HepG2 (cell line): ENCODE results near the gene LUZP1. TPM values are rescaled to one million over a fixed set of nuclear protein-coding genes. Genes with fewer than 3 reads are reported as not detected.

ENCODE experiments used
- ATAC-seq: fragments of 200-7000 bp; cut with Tn5 transposase; 3 replicates; pipeline ENCODE4 v1.9.1; 2020; ENCODE audit warnings: mild to moderate bottlenecking, moderate library complexity
- BruUV-seq: library from RNA; stranded (reverse); fragments of 400-500 nt; replicated peaks from 2 replicates; lab custom pipeline; 2021; lab: Mats Ljungman, UMichigan
- CTCF ChIA-PET: fragments of 300-600 bp; formaldehyde crosslinking; extraction: SDS; loops from one replicate; lab custom pipeline; 2021; ENCODE audit warnings: low total read pairs, inconsistent platforms, low intra/inter-chr PET ratio; lab: Yijun Ruan, JAX
- POLR2A ChIA-PET: fragments of 350-600 bp; sonication (Branson Sonifier 250); formaldehyde crosslinking; loops from one replicate; lab custom pipeline; 2020; ENCODE audit warnings: antibody characterized with exemption, inconsistent platforms; lab: Yijun Ruan, JAX
- DNase-seq: peaks from one replicate; pipeline ENCODE4 v3.0.0-alpha.2; 2015; ENCODE audit warnings: low spot score
- FAIRE-seq: peaks from 3 replicates; lab custom pipeline; 2011; peaks lifted over from hg19 to GRCh38; lab: Jason Lieb, UNC
- H2AFZ ChIP-seq: one replicate; pipeline ENCODE4 v1.6.1; 2011; ENCODE audit warnings: low read length, inconsistent platforms
- H3K27ac ChIP-seq: fragments of 300-600 bp; 3 replicates; pipeline ENCODE4 v1.8.0; 2011; ENCODE audit warnings: mixed run types, mild to moderate bottlenecking, mixed read lengths, low read length, inconsistent platforms; ENCODE audit not compliant: insufficient read depth; ENCODE audit errors: extremely low read length
- H3K27me3 ChIP-seq, 2 experiments: fragments of 200-600 bp in 1 of 2; 2 replicates in 1 of 2; 3 replicates in 1 of 2; pipeline versions ENCODE4 v1.6.0 to v1.8.0; 2011; ENCODE audit warnings: low read length in 2 of 2, mild to moderate bottlenecking in 2 of 2, moderate library complexity in 2 of 2, inconsistent platforms in 1 of 2; ENCODE audit not compliant: insufficient read depth in 2 of 2, control insufficient read depth in 1 of 2
- H3K36me3 ChIP-seq, 2 experiments: fragments of 200-600 bp in 1 of 2; replicated peaks in 1 of 2; 2 replicates in 1 of 2; 3 replicates in 1 of 2; pipeline versions ENCODE4 v1.5.1 to v1.8.0; 2011; ENCODE audit warnings: low read length in 2 of 2, inconsistent platforms in 1 of 2; ENCODE audit not compliant: insufficient read depth in 2 of 2, control insufficient read depth in 1 of 2
- H3K4me1 ChIP-seq: 2 replicates; pipeline ENCODE4 v1.5.1; 2012; ENCODE audit warnings: low read length, inconsistent platforms; ENCODE audit not compliant: insufficient read depth
- H3K4me2 ChIP-seq: 2 replicates; pipeline ENCODE4 v1.6.0; 2011; ENCODE audit warnings: low read depth, low read length, inconsistent platforms
- H3K4me3 ChIP-seq, 3 experiments: fragments of 200-600 bp in 1 of 3; sonication (generic), shearing (Covaris generic) in 1 of 3; replicated peaks in 1 of 3; 2 replicates each; pipeline ENCODE4 v1.5.1; 2011 to 2016; ENCODE audit warnings: low read length in 3 of 3, inconsistent platforms in 2 of 3, low read depth in 2 of 3, mild to moderate bottlenecking in 2 of 3, control low read depth in 1 of 3, mixed read lengths in 1 of 3; ENCODE audit not compliant: insufficient read depth in 1 of 3
- H3K79me2 ChIP-seq: one replicate; pipeline ENCODE4 v1.6.1; 2011; ENCODE audit warnings: low read length, inconsistent platforms; ENCODE audit not compliant: insufficient read depth
- H3K9ac ChIP-seq: 2 replicates; pipeline ENCODE4 v1.6.0; 2011; ENCODE audit warnings: mild to moderate bottlenecking, low read depth, low read length, inconsistent platforms; ENCODE audit not compliant: insufficient read depth
- H3K9me3 ChIP-seq: 2 replicates; pipeline ENCODE4 v1.5.1; 2012; ENCODE audit warnings: mild to moderate bottlenecking, low read length
- H4K20me1 ChIP-seq: 2 replicates; pipeline ENCODE4 v1.6.0; 2011; ENCODE audit warnings: inconsistent platforms, mild to moderate bottlenecking, low read length, moderate library complexity; ENCODE audit not compliant: insufficient read depth
- CHD2 ChIP-seq: IDR thresholded peaks from 2 replicates; pipeline ENCODE4 v1.6.1; 2011; ENCODE audit warnings: low read depth, low read length, improper control_type of control experiment
- CTCF ChIP-seq: sonication (generic); formaldehyde crosslinking; IDR thresholded peaks from 2 replicates; pipeline ENCODE4 v1.5.0; 2020; ENCODE audit warnings: mild to moderate bottlenecking, missing genetic modification reagents, moderate library complexity
- GATA4 ChIP-seq: sonication (generic); IDR thresholded peaks from 2 replicates; pipeline ENCODE4 v1.6.1; 2016; ENCODE audit warnings: antibody characterized with exemption, low read depth, borderline replicate concordance
- HHEX ChIP-seq: IDR thresholded peaks from 2 replicates; pipeline ENCODE4 v1.6.1; 2016; ENCODE audit warnings: control low read depth
- IKZF1 ChIP-seq: fragments of 450-650 bp; IDR thresholded peaks from 2 replicates; pipeline ENCODE4 v1.7.1; 2016
- ISX ChIP-seq: sonication (generic); formaldehyde crosslinking; conservative IDR thresholded peaks from 2 replicates; pipeline ENCODE4 v1.5.0; 2020; ENCODE audit warnings: missing genetic modification reagents
- KLF9 ChIP-seq: IDR thresholded peaks from 2 replicates; pipeline ENCODE4 v1.6.1; 2016; ENCODE audit warnings: low read depth
- REST ChIP-seq, 2 experiments: IDR thresholded peaks; 2 replicates each; pipeline ENCODE4 v1.6.1; 2011 to 2012; ENCODE audit warnings: low read length in 2 of 2, borderline replicate concordance in 1 of 2, low read depth in 1 of 2, mild to moderate bottlenecking in 1 of 2, moderate library complexity in 1 of 2
- RFX5 ChIP-seq: IDR thresholded peaks from 2 replicates; pipeline ENCODE4 v1.6.1; 2011; ENCODE audit warnings: low read depth, low read length, improper control_type of control experiment
- THAP7 ChIP-seq: sonication (generic); formaldehyde crosslinking; IDR thresholded peaks from 2 replicates; pipeline ENCODE4 v1.8.1; 2023; ENCODE audit warnings: mild to moderate bottlenecking, missing genetic modification reagents
- ZNF317 ChIP-seq: sonication (generic); formaldehyde crosslinking; IDR thresholded peaks from 2 replicates; pipeline ENCODE4 v1.5.0; 2020; ENCODE audit warnings: mild to moderate bottlenecking, missing genetic modification reagents
- ZNF44 ChIP-seq: sonication (generic); formaldehyde crosslinking; IDR thresholded peaks from 2 replicates; pipeline ENCODE4 v1.5.1; 2020; ENCODE audit warnings: mild to moderate bottlenecking, missing genetic modification reagents
- ZNF605 ChIP-seq: sonication (generic); formaldehyde crosslinking; IDR thresholded peaks from 2 replicates; pipeline ENCODE4 v1.8.0; 2022; ENCODE audit warnings: mild to moderate bottlenecking, missing genetic modification reagents
- ZNF670 ChIP-seq: sonication (generic); formaldehyde crosslinking; IDR thresholded peaks from 2 replicates; pipeline ENCODE4 v1.8.0; 2022; ENCODE audit warnings: mild to moderate bottlenecking, missing genetic modification reagents, borderline replicate concordance
- ZNF772 ChIP-seq: sonication (generic); formaldehyde crosslinking; IDR thresholded peaks from 2 replicates; pipeline ENCODE4 v1.5.0; 2020; ENCODE audit warnings: mild to moderate bottlenecking, missing genetic modification reagents
- WGBS: methylation state at CpG from one replicate; pipeline ENCODE4 v1.1.6; 2017; ENCODE audit warnings: low lambda C conversion rate; 5-methylcytosine and 5-hydroxymethylcytosine counted together
- in situ Hi-C: cut with HindIII; loops from 2 replicates; pipeline ENCODE4 v1.10.0; 2017; ENCODE audit warnings: low pct_unique_long_range_greater_than_20kb; ENCODE audit not compliant: extremely low pct_ligation_motif_present
- intact Hi-C: fragments of 100-400 bp; cut with micrococcal nuclease; formaldehyde crosslinking; loops from one replicate; pipeline ENCODE4 v1.10.0; 2022; ENCODE audit not compliant: unreplicated experiment
- polyA plus RNA-seq, 8 experiments: library from polyadenylated mRNA; depleted of rRNA in 3 of 8; stranded (reverse) in 7 of 8; unstranded in 1 of 8; fragments of >200 nt; fragmentation: Illumina TruSeq in 4 of 8; extraction: Trizol in 4 of 8; gene quantifications; 2 replicates each; pipeline versions ENCODE4 v1.2.1 to v1.2.3, GENCODE V29; 2011 to 2016; ENCODE audit warnings: low read depth in 4 of 8, missing spikeins in 1 of 8, mixed read lengths in 1 of 8; ENCODE audit not compliant: insufficient read depth in 1 of 8
- total RNA-seq, 5 experiments: library from RNA; depleted of rRNA; stranded (reverse); fragments of >200 nt; fragmentation: Illumina TruSeq; extraction: Trizol; gene quantifications; 2 replicates each; pipeline ENCODE4 v1.2.3, GENCODE V29; 2016; ENCODE audit warnings: low read depth in 1 of 5

Gene LUZP1
- total and polyA plus RNA-seq, 2 of the 13 experiments (the other 11 are each of a cell fraction or from before 2014, with no cell fraction given), result 6.9 to 12.7 TPM

- TF ChIP-seq HHEX (CRISPR knock-in tag) (no peak), RFX5 (no peak), ZNF605 (CRISPR knock-in tag) (no peak), ZNF317 (CRISPR knock-in tag) (no peak), CHD2 (no peak), ZNF44 (CRISPR knock-in tag) (no peak), ZNF772 (no peak), KLF9 (no peak), ISX (no peak), THAP7 (CRISPR knock-in tag) (no peak), CTCF (CRISPR knock-in tag) (no peak), ZNF670 (CRISPR knock-in tag) (no peak), IKZF1 (no peak), REST (IDR thresholded peaks at IDR 0.05; ENCODE audit: borderline replicate concordance in 1 of 2, low read depth in 1 of 2, low read length in 2 of 2) (no peak), GATA4 (no peak)
- in situ Hi-C loops, result no loop called here
- Histone ChIP-seq H3K79me2 (no peaks in the 10 kb centered on the region), H3K9ac (no peak overlapping the region), H3K4me3 (no peak overlapping the region), H3K9me3 (no peaks in the 10 kb centered on the region), H3K36me3 (peaks cover 14 to 88% of the 10 kb centered on the region in 2 experiments), H3K4me2 (no peak overlapping the region), H3K4me1 (no peaks in the 10 kb centered on the region), H3K27me3 (no peaks in the 10 kb centered on the region), H4K20me1 (no peaks in the 10 kb centered on the region), H3K27ac (no peak overlapping the region), H2AFZ (no peak overlapping the region)
- no peak for FAIRE-seq
- POLR2A ChIA-PET, result no interaction called here
- CTCF ChIA-PET, result no interaction called here
- 98% methylated on average over 2 of the region's 2 CpGs for WGBS
- no peak for ATAC-seq
- no TSS peak for BruUV-seq
- intact Hi-C loops, result no loop called here
- DNase-seq, result no peak
Measured at GRCh38 chr1:23066075-23066474, 102.6 kb downstream of the LUZP1 start.
